BJ (cell line): ENCODE data around the gene OTOF. TPM values are rescaled to one million over a fixed set of nuclear protein-coding genes. Genes with fewer than 3 reads are reported as not detected.
A peak's percentile ranks its signal among the peaks of the same experiment; 100 is the strongest.

Experiments used
- CTCF ChIA-PET: fragments of 350-600 bp; formaldehyde crosslinking; extraction: SDS; loops from one replicate; lab custom pipeline; 2021; ENCODE audit warnings: antibody characterized with exemption, inconsistent platforms; lab: Yijun Ruan, JAX
- POLR2A ChIA-PET: fragments of 300-600 bp; sonication (Branson Sonifier 250); formaldehyde crosslinking; extraction: SDS; loops from one replicate; lab custom pipeline; 2021; ENCODE audit warnings: antibody characterized with exemption; lab: Charles Lee
- DNase-seq: peaks from one replicate; pipeline ENCODE4 v3.0.0-alpha.2; 2011; ENCODE audit warnings: low read depth
- H3K27me3 ChIP-seq: 2 replicates; pipeline ENCODE4 v1.6.0; 2011; ENCODE audit warnings: low read length; ENCODE audit not compliant: control insufficient read depth, insufficient read depth
- H3K36me3 ChIP-seq: 2 replicates; pipeline ENCODE4 v1.5.1; 2011; ENCODE audit warnings: low read length; ENCODE audit not compliant: control insufficient read depth, insufficient read depth
- H3K4me3 ChIP-seq: 2 replicates; pipeline ENCODE4 v1.5.1; 2011; ENCODE audit warnings: low read depth, mild to moderate bottlenecking, control low read depth, low read length
- CTCF ChIP-seq: IDR thresholded peaks from 2 replicates; pipeline ENCODE4 v1.5.1; 2011; ENCODE audit warnings: low read depth, mild to moderate bottlenecking, control low read depth, inconsistent platforms, low read length, moderate library complexity; ENCODE audit not compliant: insufficient read depth
- polyA plus RNA-seq: library from polyadenylated mRNA; depleted of rRNA; stranded (reverse); fragments of >200 nt; gene quantifications from 2 replicates; pipeline ENCODE4 v1.2.3, GENCODE V29; 2011

The OTOF gene
- polyA plus RNA-seq, 1 experiment = 0.16 TPM

GRCh38 chr2:26506279-26506678 lies 28.4 kb upstream of the OTOF start:
- no peak overlapping the region for H3K4me3 ChIP-seq
- H3K27me3 ChIP-seq = peaks cover 25% of the 10 kb centered on the region
- H3K36me3 ChIP-seq = no peaks in the 10 kb centered on the region
- no peak for DNase-seq
- TF ChIP-seq CTCF = no peak
- ChIA-PET POLR2A (no interaction called here), CTCF (no interaction called here)

GRCh38 chr2:26504002-26504401 lies 26.1 kb upstream of the OTOF start:
- Histone ChIP-seq H3K27me3 (peaks cover 22% of the 10 kb centered on the region), H3K36me3 (no peaks in the 10 kb centered on the region), H3K4me3 (peak overlapping the region; percentile 29; the same call in 1 of the 2 replicates)
- no peak for TF ChIP-seq CTCF
- ChIA-PET POLR2A (no interaction called here), CTCF (interaction anchor here (0.6 to 3.4 kb wide), 16 partner anchors 8 to 315 kb away, joined by 3 to 27 read pairs (median 3); partner anchors contain the start of gene OTOF)
- no peak for DNase-seq

- peak overlapping the region; percentile 29 for H3K4me3 ChIP-seq
- CTCF ChIA-PET = interaction anchor here (0.6 to 3.4 kb wide), 20 partner anchors 7 to 315 kb away, joined by 3 to 27 read pairs (median 3); partner anchors contain the start of gene OTOF
- TF ChIP-seq CTCF = peak; percentile 90
- no peak for DNase-seq
- POLR2A ChIA-PET = no interaction called here
- H3K36me3 ChIP-seq = no peaks in the 10 kb centered on the region
- peaks cover 24% of the 10 kb centered on the region for H3K27me3 ChIP-seq
These were observed 25.4 kb upstream of the OTOF start for GRCh38 chr2:26503231-26503880.

GRCh38 chr2:26500406-26500805 lies 22.5 kb upstream of the OTOF start:
- Histone ChIP-seq H3K36me3 (no peaks in the 10 kb centered on the region), H3K4me3 (no peak overlapping the region), H3K27me3 (peaks cover 23% of the 10 kb centered on the region)
- CTCF ChIA-PET = no interaction called here
- TF ChIP-seq CTCF = no peak
- DNase-seq = no peak
- POLR2A ChIA-PET = no interaction called here

GRCh38 chr2:26495705-26496297 lies 17.9 kb upstream of the OTOF start:
- Histone ChIP-seq H3K4me3 (no peak overlapping the region), H3K36me3 (no peaks in the 10 kb centered on the region), H3K27me3 (peaks cover 10% of the 10 kb centered on the region)
- no peak for TF ChIP-seq CTCF
- ChIA-PET CTCF (interaction anchor here (1.0 to 1.5 kb wide), 2 partner anchors 8 to 16 kb away, joined by 3 to 4 read pairs; no protein-coding TSS in a partner anchor), POLR2A (no interaction called here)
- DNase-seq = no peak
